Smooth muscle cell of the coronary artery (primary cell): Measurements from ENCODE around the gene ARID5A. TPM values are rescaled to one million over a fixed set of nuclear protein-coding genes. Genes with fewer than 3 reads are reported as not detected.

Experiments used
- total RNA-seq: library from RNA; depleted of rRNA; stranded (reverse); fragments of >200 nt; gene quantifications from 2 replicates; pipeline ENCODE4 v1.2.3, GENCODE V29; 2014; ENCODE audit warnings: low replicate concordance

ARID5A gene, protein sequence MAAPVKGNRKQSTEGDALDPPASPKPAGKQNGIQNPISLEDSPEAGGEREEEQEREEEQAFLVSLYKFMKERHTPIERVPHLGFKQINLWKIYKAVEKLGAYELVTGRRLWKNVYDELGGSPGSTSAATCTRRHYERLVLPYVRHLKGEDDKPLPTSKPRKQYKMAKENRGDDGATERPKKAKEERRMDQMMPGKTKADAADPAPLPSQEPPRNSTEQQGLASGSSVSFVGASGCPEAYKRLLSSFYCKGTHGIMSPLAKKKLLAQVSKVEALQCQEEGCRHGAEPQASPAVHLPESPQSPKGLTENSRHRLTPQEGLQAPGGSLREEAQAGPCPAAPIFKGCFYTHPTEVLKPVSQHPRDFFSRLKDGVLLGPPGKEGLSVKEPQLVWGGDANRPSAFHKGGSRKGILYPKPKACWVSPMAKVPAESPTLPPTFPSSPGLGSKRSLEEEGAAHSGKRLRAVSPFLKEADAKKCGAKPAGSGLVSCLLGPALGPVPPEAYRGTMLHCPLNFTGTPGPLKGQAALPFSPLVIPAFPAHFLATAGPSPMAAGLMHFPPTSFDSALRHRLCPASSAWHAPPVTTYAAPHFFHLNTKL
- 8.3 and 8.7 TPM in 2 replicates for total RNA-seq

DNA sequence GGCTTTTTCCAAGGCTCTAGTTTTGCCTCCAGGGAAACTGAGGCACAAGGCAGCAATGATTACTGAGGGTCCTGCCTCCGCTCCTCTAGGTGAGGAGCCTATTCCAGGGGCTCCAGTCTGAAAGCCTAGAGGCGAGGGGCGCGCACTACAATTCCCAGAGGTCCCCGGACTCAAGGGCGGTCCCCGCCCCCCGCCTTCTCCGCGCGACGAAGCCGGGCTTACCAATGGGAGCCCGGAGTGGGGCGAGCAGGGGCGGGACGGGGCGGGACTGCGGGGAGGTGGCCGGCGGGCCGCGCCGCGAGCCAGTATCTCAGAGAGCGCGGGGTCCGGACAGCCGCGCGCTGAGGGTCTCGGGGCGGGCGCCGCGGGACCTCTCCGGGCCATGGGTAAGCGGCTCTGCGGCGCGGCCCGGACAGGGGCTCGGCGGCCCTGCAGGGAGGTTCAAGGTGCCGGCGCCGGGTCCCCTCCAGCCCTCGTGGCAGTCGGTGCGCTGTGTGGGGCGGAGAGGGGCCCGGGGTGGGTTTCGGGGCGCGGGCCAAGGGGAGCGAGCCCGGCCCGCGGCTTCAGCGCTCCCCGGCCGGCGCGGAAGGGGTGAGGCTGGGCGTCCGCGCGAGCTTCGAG, at the start of gene ARID5A:
Gene ARID5A, plus strand, starts transcription at position 308 of the 621 bp plus-strand sequence. Its CDS starts 75 bp downstream, at position 383.

DNA sequence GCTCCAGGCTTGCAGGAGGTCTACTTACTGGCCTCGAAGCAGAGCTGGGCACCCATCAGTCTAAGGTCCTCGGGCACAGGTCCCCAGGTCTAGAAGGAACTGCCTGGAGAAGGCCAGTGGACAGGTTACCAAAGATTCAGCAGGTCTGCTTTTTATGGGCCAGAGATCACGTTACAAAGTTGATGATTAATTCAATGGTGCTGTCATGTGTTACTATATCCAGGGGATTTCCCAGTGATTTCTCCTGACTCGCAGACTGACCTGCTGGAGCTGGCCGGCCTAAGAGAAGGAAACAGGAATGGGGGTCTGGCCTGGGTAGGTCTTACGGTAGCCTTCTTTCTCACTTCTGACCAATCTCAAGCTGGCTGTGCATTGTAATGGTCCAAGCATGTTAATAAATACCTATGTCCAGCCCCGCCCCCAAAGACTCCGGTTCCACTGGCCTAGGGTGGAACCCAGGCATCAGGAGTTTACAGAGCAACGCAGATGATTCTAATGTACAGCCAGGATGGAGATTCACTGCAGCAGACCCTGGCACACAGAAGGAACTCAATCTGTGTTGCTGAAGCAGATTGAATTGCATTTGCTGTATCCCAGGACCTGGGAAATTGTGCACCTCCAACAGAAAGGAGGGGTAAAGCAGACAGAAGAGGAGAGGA, 31.2 kb upstream of the ARID5A start, which contains the start of gene NEURL3:
Gene NEURL3, minus strand, starts transcription at position 127 of the 659 bp plus-strand sequence. Its CDS starts 71 bp downstream, at position 56.

Other genes with a start within 250 kb of the ARID5A start
- 41.7 and 59.6 TPM in 2 replicates for gene SNRNP200, start 231.2 kb upstream of the ARID5A start, total RNA-seq
- gene ITPRIPL1, start 211.4 kb upstream of the ARID5A start, total RNA-seq, result 0.75 and 1.2 TPM in 2 replicates
- gene NCAPH, start 201.0 kb upstream of the ARID5A start, total RNA-seq, result 1.1 and 5.7 TPM in 2 replicates
- gene NEURL3, start 31.4 kb upstream of the ARID5A start, total RNA-seq, result 0.08 TPM in 1 of 2 replicates, not detected in the other
- gene KANSL3, start 101.6 kb downstream of the ARID5A start, total RNA-seq, result 26.9 and 27.6 TPM in 2 replicates
- gene FER1L5, start 106.0 kb downstream of the ARID5A start, total RNA-seq, result 0.30 and 0.70 TPM in 2 replicates
- gene LMAN2L, start 203.3 kb downstream of the ARID5A start, total RNA-seq, result 24.4 and 31.5 TPM in 2 replicates
- 2.5 and 2.7 TPM in 2 replicates for gene CNNM4, start 224.2 kb downstream of the ARID5A start, total RNA-seq